Brain microvascular endothelial cell (primary cell): ENCODE results near the gene SMAD3.
A peak's percentile ranks its signal among the peaks of the same experiment; 100 is the strongest.

ENCODE experiments used
- DNase-seq: peaks from one replicate; pipeline ENCODE4 v3.0.0-alpha.2; 2020
- H3K27ac ChIP-seq: fragments of 250-450 bp; sonication (Bioruptor Pico); 2 replicates; pipeline ENCODE4 v1.5.1; 2020; ENCODE audit warnings: mild to moderate bottlenecking, moderate library complexity
- H3K27me3 ChIP-seq: fragments of 250-450 bp; sonication (Bioruptor Pico); replicated peaks from 2 replicates; pipeline ENCODE4 v1.5.1; 2020; ENCODE audit warnings: mild to moderate bottlenecking
- H3K36me3 ChIP-seq: fragments of 250-450 bp; sonication (Bioruptor Pico); replicated peaks from 2 replicates; pipeline ENCODE4 v1.5.1; 2020; ENCODE audit warnings: mild to moderate bottlenecking
- H3K4me3 ChIP-seq: 2 replicates; pipeline ENCODE4 v1.5.1; 2011; ENCODE audit warnings: low read depth, mild to moderate bottlenecking, control low read depth, low read length, moderate library complexity
- CTCF ChIP-seq: IDR thresholded peaks from 2 replicates; pipeline ENCODE4 v1.5.1; 2011; ENCODE audit warnings: low read depth, mild to moderate bottlenecking, moderate library complexity, low read length, control low read depth, inconsistent platforms; ENCODE audit errors: missing control alignments
- in situ Hi-C: cut with HindIII; loops from 2 replicates; pipeline ENCODE4 v1.10.0; 2017; ENCODE audit warnings: low sequenced_read_pairs, low pct_ligation_motif_present

Gene SMAD3

GRCh38 chr15:67189326-67190051 lies 124.1 kb downstream of the SMAD3 start:
- no peaks in the 10 kb centered on the region for H3K27me3 ChIP-seq
- DNase-seq: peak; percentile 0
- in situ Hi-C loops: no loop called here
- no peak overlapping the region for H3K4me3 ChIP-seq
- H3K36me3 ChIP-seq: peaks cover 91% of the 10 kb centered on the region
- no peak overlapping the region for H3K27ac ChIP-seq
- TF ChIP-seq CTCF: no peak

- in situ Hi-C loops: no loop called here
- no peak for DNase-seq
- TF ChIP-seq CTCF: no peak
- Histone ChIP-seq H3K27me3 (no peaks in the 10 kb centered on the region), H3K4me3 (no peak overlapping the region), H3K36me3 (peaks cover 88% of the 10 kb centered on the region), H3K27ac (no peak overlapping the region)
Observed at GRCh38 chr15:67190326-67190725, 124.9 kb downstream of the SMAD3 start.

- DNase-seq: no peak
- H3K4me3 ChIP-seq: no peak overlapping the region
- H3K36me3 ChIP-seq: peaks cover 84% of the 10 kb centered on the region
- in situ Hi-C loops: no loop called here
- H3K27ac ChIP-seq: no peak overlapping the region
- H3K27me3 ChIP-seq: no peaks in the 10 kb centered on the region
- TF ChIP-seq CTCF: no peak
Observed at GRCh38 chr15:67190813-67191212, 125.4 kb downstream of the SMAD3 start.

GRCh38 chr15:67192185-67192820 lies 126.9 kb downstream of the SMAD3 start:
- no peaks in the 10 kb centered on the region for H3K27me3 ChIP-seq
- no peak overlapping the region for H3K4me3 ChIP-seq
- in situ Hi-C loops: no loop called here
- DNase-seq: no peak
- TF ChIP-seq CTCF: no peak
- peaks cover 70% of the 10 kb centered on the region for H3K36me3 ChIP-seq
- H3K27ac ChIP-seq: no peak overlapping the region

- Histone ChIP-seq H3K27me3 (no peaks in the 10 kb centered on the region), H3K4me3 (no peak overlapping the region), H3K27ac (no peak overlapping the region), H3K36me3 (peaks cover 60% of the 10 kb centered on the region)
- DNase-seq: no peak
- in situ Hi-C loops: no loop called here
- no peak for TF ChIP-seq CTCF
Observed at GRCh38 chr15:67193223-67193990, 128.0 kb downstream of the SMAD3 start.
